ENCODE measurements around the gene MTRFR.

- no peak for TF ChIP-seq PKNOX1 (IDR thresholded peaks at IDR 0.05)
- TF ChIP-seq SP1 (IDR thresholded peaks at IDR 0.05): no peak
- no peak for TF ChIP-seq HDGF (IDR thresholded peaks at IDR 0.05; ENCODE audit: borderline replicate concordance)
- no peak for TF ChIP-seq ELF4 (IDR thresholded peaks at IDR 0.05)
- no peak for TF ChIP-seq NFRKB (IDR thresholded peaks at IDR 0.05)
- no peak for TF ChIP-seq CTBP1 (IDR thresholded peaks at IDR 0.05; ENCODE audit: borderline replicate concordance)
- TF ChIP-seq SUZ12 (IDR thresholded peaks at IDR 0.05): no peak
- no peak for TF ChIP-seq L3MBTL2 (conservative IDR thresholded peaks at IDR 0.05)
- no peak for TF ChIP-seq TARDBP (IDR thresholded peaks at IDR 0.05)
- no peak for TF ChIP-seq FOXM1 (IDR thresholded peaks at IDR 0.05; ENCODE audit: borderline replicate concordance)
- no peak for TF ChIP-seq ARNT (IDR thresholded peaks at IDR 0.05)
- TF ChIP-seq FOXK2 (IDR thresholded peaks at IDR 0.05): no peak
These were observed 60.0 kb downstream of the MTRFR start for GRCh38 chr12:123293178-123293760.
